HepG2 (cell line): ENCODE data around the gene FAM53C. TPM values are rescaled to one million over a fixed set of nuclear protein-coding genes. Genes with fewer than 3 reads are reported as not detected.

Experiments used
- ARNT ChIP-seq: fragments of 450-650 bp; IDR thresholded peaks from 2 replicates; pipeline ENCODE4 v1.6.1; 2017
- ATRX ChIP-seq: sonication (generic); formaldehyde crosslinking; IDR thresholded peaks from 2 replicates; pipeline ENCODE4 v1.4.0; 2020; ENCODE audit warnings: missing genetic modification reagents, borderline replicate concordance
- HCFC1 ChIP-seq: fragments of 150-350 bp; IDR thresholded peaks from 2 replicates; pipeline ENCODE4 v1.6.1; 2014; ENCODE audit warnings: low read depth, low read length
- HES4 ChIP-seq: sonication (generic); formaldehyde crosslinking; IDR thresholded peaks from 2 replicates; pipeline ENCODE4 v1.9.0; 2021; ENCODE audit warnings: mild to moderate bottlenecking, missing genetic modification reagents, borderline replicate concordance
- HINFP ChIP-seq: sonication (generic); formaldehyde crosslinking; IDR thresholded peaks from 2 replicates; pipeline ENCODE4 v1.4.0; 2020; ENCODE audit warnings: low read depth, mild to moderate bottlenecking, missing genetic modification reagents
- HMGXB4 ChIP-seq, 2 experiments: sonication (generic) in 1 of 2; formaldehyde crosslinking in 1 of 2; IDR thresholded peaks; 2 replicates each; pipeline versions ENCODE4 v1.4.0 to v1.6.1; 2018 to 2020; ENCODE audit warnings: missing genetic modification reagents in 2 of 2, borderline replicate concordance in 1 of 2, low read depth in 1 of 2, mild to moderate bottlenecking in 1 of 2, missing biosample characterization in 1 of 2
- KMT2B ChIP-seq: IDR thresholded peaks from 2 replicates; pipeline ENCODE4 v1.6.1; 2016; ENCODE audit warnings: missing genetic modification reagents, missing compliant biosample characterization
- ZFP41 ChIP-seq: sonication (generic); formaldehyde crosslinking; IDR thresholded peaks from 2 replicates; pipeline ENCODE4 v1.4.0; 2020; ENCODE audit warnings: mild to moderate bottlenecking, missing genetic modification reagents, borderline replicate concordance
- ZNF720 ChIP-seq: sonication (generic); formaldehyde crosslinking; IDR thresholded peaks from 2 replicates; pipeline ENCODE4 v1.4.0; 2020; ENCODE audit warnings: missing genetic modification reagents
- ZSCAN30 ChIP-seq: sonication (generic); formaldehyde crosslinking; IDR thresholded peaks from 2 replicates; pipeline ENCODE4 v1.5.0; 2020; ENCODE audit warnings: mild to moderate bottlenecking, missing genetic modification reagents
- polyA plus RNA-seq, 8 experiments: library from polyadenylated mRNA; depleted of rRNA in 3 of 8; stranded (reverse) in 7 of 8; unstranded in 1 of 8; fragments of >200 nt; fragmentation: Illumina TruSeq in 4 of 8; extraction: Trizol in 4 of 8; gene quantifications; 2 replicates each; pipeline versions ENCODE4 v1.2.1 to v1.2.3, GENCODE V29; 2011 to 2016; ENCODE audit warnings: low read depth in 4 of 8, missing spikeins in 1 of 8, mixed read lengths in 1 of 8; ENCODE audit not compliant: insufficient read depth in 1 of 8
- total RNA-seq, 5 experiments: library from RNA; depleted of rRNA; stranded (reverse); fragments of >200 nt; fragmentation: Illumina TruSeq; extraction: Trizol; gene quantifications; 2 replicates each; pipeline ENCODE4 v1.2.3, GENCODE V29; 2016; ENCODE audit warnings: low read depth in 1 of 5
- TF ChIP-seq, protein P1 (sequence below): sonication (generic); formaldehyde crosslinking; IDR thresholded peaks from 2 replicates; pipeline ENCODE4 v1.4.0; 2020; ENCODE audit warnings: mild to moderate bottlenecking, missing genetic modification reagents, borderline replicate concordance

The FAM53C gene
- total and polyA plus RNA-seq, 2 of the 13 experiments (the other 11 are each of a cell fraction or from before 2014, with no cell fraction given): 26.9 to 30.1 TPM

GRCh38 chr5:138352071-138352721, 14.1 kb downstream of the FAM53C start, which contains the start of gene KDM3B (continued):
- TF ChIP-seq HMGXB4 (CRISPR knock-in tag; IDR thresholded peaks at IDR 0.05; ENCODE audit: borderline replicate concordance in 1 of 2, low read depth in 1 of 2): peak; percentile 88 to 99
- no peak for TF ChIP-seq ATRX (CRISPR knock-in tag)
- TF ChIP-seq ZSCAN30 (CRISPR knock-in tag): no peak
- no peak for TF ChIP-seq ZFP41
- TF ChIP-seq KMT2B (CRISPR knock-in tag): no peak
- TF ChIP-seq ZNF720 (CRISPR knock-in tag): no peak
- no peak for TF ChIP-seq HINFP (CRISPR knock-in tag)
- peak; percentile 50 for TF ChIP-seq HCFC1
- peak; percentile 42; the same call in 1 of the 2 replicates for TF ChIP-seq HES4
- TF ChIP-seq, protein P1, sequence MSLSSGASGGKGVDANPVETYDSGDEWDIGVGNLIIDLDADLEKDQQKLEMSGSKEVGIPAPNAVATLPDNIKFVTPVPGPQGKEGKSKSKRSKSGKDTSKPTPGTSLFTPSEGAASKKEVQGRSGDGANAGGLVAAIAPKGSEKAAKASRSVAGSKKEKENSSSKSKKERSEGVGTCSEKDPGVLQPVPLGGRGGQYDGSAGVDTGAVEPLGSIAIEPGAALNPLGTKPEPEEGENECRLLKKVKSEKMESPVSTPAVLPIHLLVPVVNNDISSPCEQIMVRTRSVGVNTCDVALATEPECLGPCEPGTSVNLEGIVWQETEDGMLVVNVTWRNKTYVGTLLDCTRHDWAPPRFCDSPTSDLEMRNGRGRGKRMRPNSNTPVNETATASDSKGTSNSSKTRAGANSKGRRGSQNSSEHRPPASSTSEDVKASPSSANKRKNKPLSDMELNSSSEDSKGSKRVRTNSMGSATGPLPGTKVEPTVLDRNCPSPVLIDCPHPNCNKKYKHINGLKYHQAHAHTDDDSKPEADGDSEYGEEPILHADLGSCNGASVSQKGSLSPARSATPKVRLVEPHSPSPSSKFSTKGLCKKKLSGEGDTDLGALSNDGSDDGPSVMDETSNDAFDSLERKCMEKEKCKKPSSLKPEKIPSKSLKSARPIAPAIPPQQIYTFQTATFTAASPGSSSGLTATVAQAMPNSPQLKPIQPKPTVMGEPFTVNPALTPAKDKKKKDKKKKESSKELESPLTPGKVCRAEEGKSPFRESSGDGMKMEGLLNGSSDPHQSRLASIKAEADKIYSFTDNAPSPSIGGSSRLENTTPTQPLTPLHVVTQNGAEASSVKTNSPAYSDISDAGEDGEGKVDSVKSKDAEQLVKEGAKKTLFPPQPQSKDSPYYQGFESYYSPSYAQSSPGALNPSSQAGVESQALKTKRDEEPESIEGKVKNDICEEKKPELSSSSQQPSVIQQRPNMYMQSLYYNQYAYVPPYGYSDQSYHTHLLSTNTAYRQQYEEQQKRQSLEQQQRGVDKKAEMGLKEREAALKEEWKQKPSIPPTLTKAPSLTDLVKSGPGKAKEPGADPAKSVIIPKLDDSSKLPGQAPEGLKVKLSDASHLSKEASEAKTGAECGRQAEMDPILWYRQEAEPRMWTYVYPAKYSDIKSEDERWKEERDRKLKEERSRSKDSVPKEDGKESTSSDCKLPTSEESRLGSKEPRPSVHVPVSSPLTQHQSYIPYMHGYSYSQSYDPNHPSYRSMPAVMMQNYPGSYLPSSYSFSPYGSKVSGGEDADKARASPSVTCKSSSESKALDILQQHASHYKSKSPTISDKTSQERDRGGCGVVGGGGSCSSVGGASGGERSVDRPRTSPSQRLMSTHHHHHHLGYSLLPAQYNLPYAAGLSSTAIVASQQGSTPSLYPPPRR (CRISPR knock-in tag): no peak
- no peak for TF ChIP-seq ARNT
